HG03439 (cell line): ENCODE measurements around the gene TAF8.

Source experiments
- ATAC-seq: cut with Tn5 transposase; IDR thresholded peaks from one replicate; pipeline ENCODE4 v1.9.1; 2021; ENCODE audit warnings: mild to moderate bottlenecking, moderate library complexity; ENCODE audit not compliant: unreplicated experiment

Gene TAF8

GRCh38 chr6:42095094-42095493 is 44.8 kb downstream of the TAF8 start:
- ATAC-seq, result no peak

- no peak for ATAC-seq
Measured at GRCh38 chr6:42095776-42096541, 45.6 kb downstream of the TAF8 start.

- no peak for ATAC-seq
Measured at GRCh38 chr6:42099340-42100028, 49.2 kb downstream of the TAF8 start.

GRCh38 chr6:42100029-42100901 is 49.9 kb downstream of the TAF8 start:
- no peak for ATAC-seq

- ATAC-seq, result no peak
Measured at GRCh38 chr6:42101186-42101657, 50.9 kb downstream of the TAF8 start.

DNA sequence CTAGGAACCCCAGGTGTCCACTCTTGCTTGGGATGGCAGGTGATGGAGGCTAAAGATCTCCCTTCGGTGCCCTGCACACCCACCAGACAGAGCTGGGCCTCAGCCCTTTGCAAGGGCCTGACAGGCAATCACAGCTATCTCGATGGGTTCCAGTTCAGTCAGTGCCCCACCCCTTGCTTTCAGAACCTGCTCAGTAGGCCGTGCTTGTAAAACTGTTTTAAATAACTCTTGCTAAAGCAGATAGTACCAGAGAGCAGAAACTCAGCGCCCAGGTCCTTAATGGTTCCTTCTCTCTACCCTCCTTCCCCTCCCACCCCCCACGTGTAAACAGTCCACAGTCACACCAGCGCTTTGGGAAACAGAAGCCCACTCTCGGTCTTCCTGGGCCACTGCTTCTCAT is 52.9 kb downstream of the TAF8 start:
- no peak for ATAC-seq

DNA sequence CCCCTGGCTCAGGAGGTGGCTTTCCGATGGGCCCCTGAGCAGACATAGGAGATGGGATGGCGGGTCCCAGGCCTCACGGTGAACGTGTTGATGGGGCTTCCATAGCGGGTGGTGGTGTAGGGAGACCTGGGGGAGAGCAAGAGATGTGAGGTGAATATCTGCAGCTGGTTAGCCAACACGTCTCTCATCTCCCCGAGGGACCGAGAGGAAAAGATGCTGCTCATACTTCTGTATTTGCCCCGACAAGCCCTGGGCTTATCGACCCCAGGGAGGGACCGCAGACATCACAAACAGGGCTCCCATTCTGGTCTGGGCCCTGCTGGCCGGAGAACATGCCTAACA is 53.4 kb downstream of the TAF8 start:
- ATAC-seq, result no peak

DNA sequence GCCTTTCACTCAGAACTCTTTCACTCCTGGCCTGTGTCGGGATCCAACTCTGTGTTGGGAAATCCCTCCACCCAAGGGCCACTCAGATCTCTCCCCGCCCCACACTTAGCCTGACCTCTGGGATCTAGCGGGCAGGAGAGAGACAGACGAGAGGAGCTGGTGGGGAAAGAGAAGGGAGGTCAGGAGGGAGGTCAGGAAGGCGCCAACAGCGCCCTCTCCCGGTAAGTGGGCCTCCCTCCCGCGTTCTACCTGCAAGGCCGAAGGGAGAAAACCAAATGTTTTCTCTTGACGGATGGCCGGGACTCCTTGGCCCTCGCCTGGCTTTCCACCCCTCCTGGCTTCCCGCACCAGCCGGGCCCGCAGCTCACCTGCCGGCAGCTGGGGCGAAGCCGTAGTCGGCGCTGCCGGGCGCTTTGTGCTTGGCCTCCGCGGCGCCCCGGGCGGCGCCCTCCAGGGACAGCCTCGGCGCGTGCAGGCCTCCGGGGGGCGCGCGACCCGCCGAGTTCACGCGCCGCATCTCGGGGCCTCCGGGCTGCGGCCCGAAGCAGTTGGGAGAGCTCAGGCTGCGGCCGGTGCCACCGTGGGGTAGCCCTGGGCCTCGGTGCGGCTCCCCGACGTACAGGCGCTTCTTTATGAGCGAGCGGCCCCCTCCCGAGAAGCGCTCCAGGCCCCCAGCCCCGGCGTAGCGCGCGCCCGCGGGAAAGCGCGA is 53.9 kb downstream of the TAF8 start:
- ATAC-seq, result no peak

DNA sequence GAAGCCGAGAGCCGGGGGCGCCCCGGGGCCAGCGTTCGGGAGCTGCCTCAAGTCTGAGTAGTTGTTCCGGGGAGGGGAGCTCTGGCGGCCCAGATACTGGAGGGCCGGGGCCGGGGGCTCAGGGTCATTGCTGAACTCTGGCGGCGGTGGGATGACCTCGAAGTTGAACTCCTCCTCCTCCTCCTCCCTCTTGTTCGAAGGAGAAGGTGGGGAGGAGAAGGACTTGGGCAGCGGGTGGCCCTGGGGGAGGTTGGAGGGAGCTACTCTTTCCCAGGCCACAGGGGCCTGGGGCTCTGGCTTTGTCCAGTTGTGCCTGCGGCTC is 54.4 kb downstream of the TAF8 start:
- ATAC-seq, result no peak

- ATAC-seq, result no peak
Measured at GRCh38 chr6:42105156-42105648, 54.9 kb downstream of the TAF8 start.

GRCh38 chr6:42105709-42106108 is 55.4 kb downstream of the TAF8 start:
- no peak for ATAC-seq

GRCh38 chr6:42106112-42107023 is 56.0 kb downstream of the TAF8 start:
- ATAC-seq, result no peak

- ATAC-seq, result no peak
Measured at GRCh38 chr6:42108071-42108470, 57.7 kb downstream of the TAF8 start.

- no peak for ATAC-seq
Measured at GRCh38 chr6:42110683-42111082, 60.4 kb downstream of the TAF8 start.

GRCh38 chr6:42112351-42112750 is 62.0 kb downstream of the TAF8 start:
- no peak for ATAC-seq

GRCh38 chr6:42113936-42114636 is 63.8 kb downstream of the TAF8 start:
- no peak for ATAC-seq

GRCh38 chr6:42117843-42118161 is 67.5 kb downstream of the TAF8 start:
- ATAC-seq, result no peak

DNA sequence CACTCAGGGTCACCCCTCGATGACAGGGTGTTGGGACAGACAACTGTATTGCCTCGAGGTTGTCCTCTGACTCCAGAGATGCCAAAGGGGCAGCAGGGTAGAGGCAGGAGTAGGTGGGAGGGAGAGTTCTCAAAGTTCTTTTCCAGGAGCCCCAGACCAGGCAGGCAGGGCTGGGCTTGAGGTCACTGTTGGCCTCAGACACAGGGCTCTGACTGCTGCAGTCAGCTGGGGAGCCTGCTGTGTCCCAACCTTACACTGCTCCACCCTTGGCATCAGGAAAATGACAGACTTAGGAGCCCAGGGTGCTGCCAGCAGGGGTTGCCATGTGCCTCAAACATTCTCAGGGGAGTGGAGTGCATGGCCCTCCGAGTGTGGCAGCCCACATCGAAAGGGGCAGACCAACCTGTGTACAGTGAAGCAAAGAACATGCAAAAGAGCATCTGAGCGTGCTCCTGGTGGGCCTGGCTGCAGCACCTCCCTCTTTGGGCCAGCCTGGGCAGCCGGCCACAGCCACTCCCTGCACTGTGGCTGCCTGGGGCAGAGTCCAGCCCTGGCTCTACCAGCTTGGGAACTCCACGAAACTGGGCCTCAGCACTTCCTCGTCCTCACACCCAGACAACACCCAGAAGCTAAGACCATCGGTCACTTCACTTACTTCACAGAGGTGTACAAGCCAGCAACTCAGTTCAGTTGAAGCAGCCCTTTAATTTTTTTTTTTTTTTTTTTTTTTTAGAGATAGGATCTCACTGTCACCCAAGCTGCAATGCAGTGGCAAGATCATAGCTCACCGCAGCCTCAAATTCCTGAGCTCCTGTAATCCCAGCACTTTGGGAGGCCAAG is 68.1 kb downstream of the TAF8 start:
- ATAC-seq, result no peak
